ENCODE results near the gene NAP1L4.

DNA sequence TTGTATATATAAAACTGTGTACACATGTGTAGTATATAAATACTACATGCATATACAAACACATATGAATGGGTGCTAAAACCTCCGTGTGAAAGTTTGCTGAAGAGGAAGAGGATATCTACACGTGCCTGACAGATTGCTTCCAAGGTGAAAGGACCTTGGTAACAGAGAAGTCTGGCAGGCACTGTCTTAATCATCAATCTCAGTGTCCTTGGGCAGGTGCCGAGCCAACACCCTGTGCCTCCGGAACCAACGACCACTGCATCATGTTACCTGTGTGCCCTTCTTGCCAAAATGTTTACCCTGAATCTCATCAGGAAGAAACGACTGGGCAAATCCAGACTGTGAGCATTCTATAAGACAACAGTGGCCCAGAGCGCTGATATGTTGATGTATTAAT, 15.0 kb downstream of the NAP1L4 start:
- TF ChIP-seq, protein P1, sequence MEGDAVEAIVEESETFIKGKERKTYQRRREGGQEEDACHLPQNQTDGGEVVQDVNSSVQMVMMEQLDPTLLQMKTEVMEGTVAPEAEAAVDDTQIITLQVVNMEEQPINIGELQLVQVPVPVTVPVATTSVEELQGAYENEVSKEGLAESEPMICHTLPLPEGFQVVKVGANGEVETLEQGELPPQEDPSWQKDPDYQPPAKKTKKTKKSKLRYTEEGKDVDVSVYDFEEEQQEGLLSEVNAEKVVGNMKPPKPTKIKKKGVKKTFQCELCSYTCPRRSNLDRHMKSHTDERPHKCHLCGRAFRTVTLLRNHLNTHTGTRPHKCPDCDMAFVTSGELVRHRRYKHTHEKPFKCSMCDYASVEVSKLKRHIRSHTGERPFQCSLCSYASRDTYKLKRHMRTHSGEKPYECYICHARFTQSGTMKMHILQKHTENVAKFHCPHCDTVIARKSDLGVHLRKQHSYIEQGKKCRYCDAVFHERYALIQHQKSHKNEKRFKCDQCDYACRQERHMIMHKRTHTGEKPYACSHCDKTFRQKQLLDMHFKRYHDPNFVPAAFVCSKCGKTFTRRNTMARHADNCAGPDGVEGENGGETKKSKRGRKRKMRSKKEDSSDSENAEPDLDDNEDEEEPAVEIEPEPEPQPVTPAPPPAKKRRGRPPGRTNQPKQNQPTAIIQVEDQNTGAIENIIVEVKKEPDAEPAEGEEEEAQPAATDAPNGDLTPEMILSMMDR (conservative IDR thresholded peaks at IDR 0.05; ENCODE audit: low read length), result no peak
- no peak for TF ChIP-seq EZH2phosphoT487 (IDR thresholded peaks at IDR 0.05; ENCODE audit: borderline replicate concordance)
